NCI-H446 treated with DMSO at 0.1 percent for 48 hours (cell line): Measurements from ENCODE around the gene STK36.
A peak's percentile ranks its signal among the peaks of the same experiment; 100 is the strongest.

Experiments
- DNase-seq: peaks from one replicate; lab custom pipeline; 2025; lab: John Stamatoyannopoulos, UW

STK36 gene

DNA sequence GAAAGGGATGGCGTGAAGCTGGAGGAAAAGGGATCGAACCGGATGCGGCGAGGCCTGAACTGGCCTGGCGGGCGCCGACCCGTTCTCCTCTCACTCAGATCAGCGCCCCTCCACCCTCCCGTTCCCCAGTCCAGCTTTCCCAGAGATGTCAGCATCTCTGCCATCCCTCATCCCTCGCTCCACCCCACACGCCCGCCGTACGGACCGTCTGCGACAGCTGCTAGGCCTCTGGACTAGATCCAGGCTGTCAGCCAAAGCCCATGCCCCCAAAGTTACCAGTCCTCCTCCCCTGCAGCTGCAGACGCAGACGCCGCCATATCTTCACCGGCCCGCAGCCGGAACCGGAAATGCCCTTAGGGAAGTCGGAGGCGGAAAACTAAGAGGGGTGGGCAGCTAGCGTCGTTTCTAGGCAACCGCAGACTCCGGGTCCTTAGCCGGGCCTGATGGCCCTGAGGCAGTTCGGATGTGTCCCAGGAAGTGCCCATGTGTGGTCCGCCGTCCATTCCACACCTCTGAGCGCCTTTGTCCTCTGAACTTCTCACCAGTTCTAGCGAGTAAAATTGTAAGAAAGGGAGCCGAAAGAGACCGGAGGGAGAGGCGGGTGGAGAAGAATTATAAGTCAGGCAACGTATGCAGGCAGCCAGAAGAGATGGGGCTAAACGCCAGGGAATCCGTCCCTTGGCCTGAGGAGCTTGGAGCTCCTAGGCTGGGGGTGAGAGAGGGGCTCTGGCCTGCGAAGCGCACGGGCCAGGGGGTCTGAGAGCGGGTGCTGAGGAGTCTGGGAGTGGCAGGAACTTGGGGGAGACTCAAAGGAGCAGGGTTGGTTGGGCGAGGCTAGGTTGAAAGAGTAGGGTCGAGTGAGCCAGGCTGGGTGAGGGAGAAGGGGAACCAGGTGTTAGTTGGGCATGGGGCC, at the start of gene STK36, which contains the start of gene RNF25:
Gene STK36, plus strand, starts transcription at position 433 of the 913 bp plus-strand sequence. CDS start 744 bp downstream, outside the sequence.
Gene RNF25, minus strand, starts transcription at position 349 of the 913 bp plus-strand sequence. Its CDS starts 32 bp downstream, at position 317.
- DNase-seq, result peak; percentile 81

DNA sequence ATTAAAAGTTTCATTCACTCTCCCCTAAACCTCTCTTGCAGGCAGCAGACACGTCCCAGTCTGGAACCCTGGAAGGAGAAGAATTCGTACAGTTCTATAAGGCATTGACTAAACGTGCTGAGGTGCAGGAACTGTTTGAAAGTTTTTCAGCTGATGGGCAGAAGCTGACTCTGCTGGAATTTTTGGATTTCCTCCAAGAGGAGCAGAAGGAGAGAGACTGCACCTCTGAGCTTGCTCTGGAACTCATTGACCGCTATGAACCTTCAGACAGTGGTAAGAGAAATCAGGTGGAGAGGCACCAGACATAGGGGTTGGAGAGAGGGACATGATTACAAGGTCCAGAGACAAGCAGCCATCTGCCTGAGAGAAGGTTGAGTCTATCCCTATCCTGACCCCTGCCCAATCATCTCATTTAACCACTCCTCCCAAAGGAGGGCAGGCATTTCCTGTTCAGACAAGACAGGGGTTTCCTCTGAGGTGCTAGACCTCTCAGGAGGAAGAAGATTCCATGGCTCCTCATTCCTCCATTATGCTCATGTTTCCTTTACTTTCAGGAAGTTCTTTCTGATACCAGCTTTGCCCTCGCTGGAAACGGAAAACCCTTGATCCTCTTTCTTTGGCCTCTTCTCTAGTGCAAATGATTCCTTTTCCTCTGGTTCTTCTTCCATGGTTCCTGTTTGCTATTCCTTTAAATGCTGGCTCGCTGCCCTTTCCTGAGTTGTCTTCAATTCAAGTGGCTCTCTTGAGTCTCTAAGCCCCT, 49.1 kb upstream of the STK36 start:
- no peak for DNase-seq

GRCh38 chr2:218623366-218623705, 48.5 kb upstream of the STK36 start:
- no peak for DNase-seq

GRCh38 chr2:218626369-218626768, 45.5 kb upstream of the STK36 start:
- DNase-seq, result no peak

DNA sequence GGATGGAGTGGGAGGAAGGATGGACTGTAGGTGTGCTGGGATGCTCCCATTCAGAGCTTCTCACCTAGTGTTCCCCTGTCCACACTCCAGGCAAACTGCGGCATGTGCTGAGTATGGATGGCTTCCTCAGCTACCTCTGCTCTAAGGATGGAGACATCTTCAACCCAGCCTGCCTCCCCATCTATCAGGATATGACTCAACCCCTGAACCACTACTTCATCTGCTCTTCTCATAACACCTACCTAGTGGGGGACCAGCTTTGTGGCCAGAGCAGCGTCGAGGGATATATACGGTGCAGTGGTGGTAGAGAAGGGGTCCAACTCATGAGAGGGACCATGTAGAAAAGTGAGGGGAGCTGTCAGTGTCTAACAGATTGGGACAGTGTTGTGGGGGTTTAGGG, 43.9 kb upstream of the STK36 start:
- DNase-seq, result no peak

- DNase-seq, result no peak
Measured at GRCh38 chr2:218631837-218632236, 40.0 kb upstream of the STK36 start.

GRCh38 chr2:218635719-218636118, 36.2 kb upstream of the STK36 start:
- DNase-seq, result no peak

- DNase-seq, result no peak
Measured at GRCh38 chr2:218638372-218638771, 33.5 kb upstream of the STK36 start.

GRCh38 chr2:218642121-218642656, 29.7 kb upstream of the STK36 start:
- DNase-seq, result no peak

DNA sequence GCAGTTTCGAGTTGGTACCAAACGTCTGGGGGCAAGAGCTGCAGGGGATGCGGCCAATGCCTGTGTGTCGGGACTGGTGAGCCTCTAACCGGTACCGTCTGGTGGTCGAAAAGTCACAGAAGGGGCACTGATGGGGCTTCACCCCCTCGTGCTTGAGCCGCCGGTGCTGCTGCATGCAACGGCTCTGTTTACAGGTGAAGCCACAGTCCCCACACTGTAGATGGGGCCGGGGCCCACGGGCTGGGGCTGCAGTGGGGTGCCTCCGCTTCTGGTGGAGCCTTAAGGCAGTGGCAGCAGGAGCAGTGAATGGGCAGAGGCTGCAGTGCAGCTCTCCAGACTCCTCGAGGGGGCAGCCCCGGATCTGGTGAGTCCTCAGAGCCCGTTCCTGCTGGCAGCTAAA, 29.1 kb upstream of the STK36 start:
- no peak for DNase-seq

- no peak for DNase-seq
Measured at GRCh38 chr2:218643751-218644310, 28.1 kb upstream of the STK36 start.

GRCh38 chr2:218644721-218645120, 27.2 kb upstream of the STK36 start:
- DNase-seq, result no peak

GRCh38 chr2:218645126-218645525, 26.8 kb upstream of the STK36 start:
- no peak for DNase-seq

DNA sequence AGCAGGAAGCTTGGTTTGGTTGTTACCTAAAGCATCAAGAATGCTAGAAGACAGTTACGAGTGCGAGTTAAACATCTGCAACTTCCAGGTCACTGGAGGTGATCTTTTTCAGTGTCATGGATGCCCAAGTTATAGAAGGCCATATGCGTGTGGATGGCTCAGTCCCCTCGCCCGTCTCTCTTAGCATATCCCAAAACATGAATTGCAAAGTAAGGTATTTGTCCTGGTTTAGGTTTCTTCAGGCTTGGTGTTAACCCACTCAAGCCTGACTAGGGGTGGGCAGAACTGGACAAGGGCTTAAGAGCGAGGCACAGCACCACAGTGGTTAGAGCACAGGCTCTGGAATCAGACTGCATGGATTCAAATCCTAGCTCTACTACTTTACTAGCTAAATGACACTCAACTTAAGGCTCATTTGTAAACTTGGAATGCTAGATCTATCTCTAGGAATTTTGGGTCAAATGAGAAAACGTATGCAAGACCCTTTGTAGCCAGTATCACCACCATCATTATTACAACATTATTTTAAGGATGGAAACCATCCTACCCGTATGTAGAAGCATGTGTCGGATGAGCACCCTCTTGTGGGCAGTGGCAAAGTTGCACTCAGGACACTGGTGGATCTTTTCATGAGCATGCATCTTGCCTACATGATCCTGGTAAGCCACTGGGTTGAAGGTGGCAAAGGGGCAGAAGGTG, 23.6 kb upstream of the STK36 start:
- DNase-seq, result no peak

- no peak for DNase-seq
Measured at GRCh38 chr2:218648787-218649100, 23.1 kb upstream of the STK36 start.

DNA sequence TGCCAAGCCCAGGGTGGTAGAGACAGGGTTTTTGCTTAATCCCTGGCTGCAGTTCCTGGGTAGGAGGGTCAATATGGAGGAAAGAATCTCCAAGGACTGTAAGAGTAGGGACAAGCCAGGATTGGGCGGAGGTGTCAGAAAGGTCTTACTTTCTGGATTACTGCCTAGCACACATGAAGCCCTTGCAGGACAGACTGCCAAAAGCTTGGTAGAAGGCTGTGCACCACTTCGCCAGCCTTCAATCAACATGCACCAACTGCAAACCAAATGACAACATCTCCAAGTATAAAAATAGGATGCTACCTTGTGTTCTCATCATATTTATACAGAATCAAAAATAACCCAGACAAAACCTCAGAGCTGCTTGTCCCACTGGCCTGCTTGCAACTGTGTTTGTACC, 16.1 kb upstream of the STK36 start:
- no peak for DNase-seq

- no peak for DNase-seq
Measured at GRCh38 chr2:218658671-218659257, 13.1 kb upstream of the STK36 start.

GRCh38 chr2:218659258-218659987, 12.5 kb upstream of the STK36 start, which contains the start of the genes BCS1L and ZNF142:
BCS1L (plus strand) TSS chr2:218659683; CDS start chr2:218660988, 1,305 bp downstream.
ZNF142 (minus strand) TSS chr2:218659623; CDS start chr2:218656429, 3,194 bp downstream.
- peak; percentile 83 for DNase-seq

DNA sequence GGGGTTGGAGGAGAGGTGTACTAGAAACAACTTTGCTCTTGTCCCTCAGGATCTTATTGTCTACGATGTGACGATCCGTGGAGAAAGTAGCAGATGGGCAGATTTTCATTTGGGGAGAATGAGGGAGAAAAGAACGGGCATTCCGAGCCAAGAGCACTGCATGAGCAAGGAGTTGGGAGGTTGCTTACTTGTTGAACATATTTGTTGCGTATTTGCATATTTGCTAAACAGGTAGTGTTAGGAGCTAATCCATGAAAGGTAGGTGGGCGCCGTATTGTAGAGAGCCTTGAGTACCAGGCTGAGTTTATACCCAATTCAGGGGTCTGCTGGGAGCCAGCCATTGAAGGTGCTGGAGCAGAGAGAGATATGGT, 11.9 kb upstream of the STK36 start:
- no peak for DNase-seq

GRCh38 chr2:218662377-218662776, 9.5 kb upstream of the STK36 start:
- DNase-seq, result no peak

- DNase-seq, result no peak
Measured at GRCh38 chr2:218662827-218663226, 9.1 kb upstream of the STK36 start.
